Right lobe of liver (tissue), 4 donors: Measurements from ENCODE around the gene XPOT.

Source experiments
- POLR2A ChIP-seq: fragments of 450-650 bp; IDR thresholded peaks from one replicate; pipeline ENCODE4 v1.6.1; 2017; ENCODE audit warnings: antibody characterized with exemption, mild to moderate bottlenecking
- TF ChIP-seq, protein P1 (sequence below), 4 donors: fragments of 200-600 bp in 3 of 4; fragments of 450-650 bp in 1 of 4; IDR thresholded peaks; one replicate each; pipeline versions ENCODE4 v1.5.1 to v1.8.0; 2016 to 2022; ENCODE audit warnings: antibody characterized with exemption in 4 of 4, mild to moderate bottlenecking in 2 of 4
- donor health status: DM: no; HTN: no; CAD: no.
- donor health status: DM: no; HTN: no; CAD: no.
- donor health status: DM: no; HTN: yes; CAD: no.

GRCh38 chr12:64390275-64390851, 13.8 kb upstream of the XPOT start, which contains the start of gene C12orf56:
- TF ChIP-seq, protein P1, sequence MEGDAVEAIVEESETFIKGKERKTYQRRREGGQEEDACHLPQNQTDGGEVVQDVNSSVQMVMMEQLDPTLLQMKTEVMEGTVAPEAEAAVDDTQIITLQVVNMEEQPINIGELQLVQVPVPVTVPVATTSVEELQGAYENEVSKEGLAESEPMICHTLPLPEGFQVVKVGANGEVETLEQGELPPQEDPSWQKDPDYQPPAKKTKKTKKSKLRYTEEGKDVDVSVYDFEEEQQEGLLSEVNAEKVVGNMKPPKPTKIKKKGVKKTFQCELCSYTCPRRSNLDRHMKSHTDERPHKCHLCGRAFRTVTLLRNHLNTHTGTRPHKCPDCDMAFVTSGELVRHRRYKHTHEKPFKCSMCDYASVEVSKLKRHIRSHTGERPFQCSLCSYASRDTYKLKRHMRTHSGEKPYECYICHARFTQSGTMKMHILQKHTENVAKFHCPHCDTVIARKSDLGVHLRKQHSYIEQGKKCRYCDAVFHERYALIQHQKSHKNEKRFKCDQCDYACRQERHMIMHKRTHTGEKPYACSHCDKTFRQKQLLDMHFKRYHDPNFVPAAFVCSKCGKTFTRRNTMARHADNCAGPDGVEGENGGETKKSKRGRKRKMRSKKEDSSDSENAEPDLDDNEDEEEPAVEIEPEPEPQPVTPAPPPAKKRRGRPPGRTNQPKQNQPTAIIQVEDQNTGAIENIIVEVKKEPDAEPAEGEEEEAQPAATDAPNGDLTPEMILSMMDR (IDR thresholded peaks at IDR 0.05), result no peak
- TF ChIP-seq POLR2A, result no peak
